Colonic mucosa (tissue), 4 donors: ENCODE data around the gene CBLN1. TPM values are rescaled to one million over a fixed set of nuclear protein-coding genes. Genes with fewer than 3 reads are reported as not detected.
"Not testable (repeated sequence)": the region's sequence is repeated elsewhere in the genome, so short reads cannot be mapped to it uniquely, and the experiment has no call there.

Source experiments
- DNase-seq: peaks from one replicate; pipeline ENCODE4 v3.0.0-alpha.2; 2020
- H3K27ac ChIP-seq: fragments of 200-600 bp; one replicate; pipeline ENCODE4 v1.8.0; 2021
- H3K27me3 ChIP-seq: fragments of 200-600 bp; one replicate; pipeline ENCODE4 v1.8.0; 2021
- H3K36me3 ChIP-seq: fragments of 200-600 bp; one replicate; pipeline ENCODE4 v1.8.0; 2021
- H3K4me1 ChIP-seq: fragments of 200-600 bp; one replicate; pipeline ENCODE4 v1.8.0; 2021; ENCODE audit warnings: mild to moderate bottlenecking
- H3K4me3 ChIP-seq: fragments of 200-600 bp; one replicate; pipeline ENCODE4 v1.8.0; 2021
- H3K9ac ChIP-seq, 2 donors: one replicate each; pipeline ENCODE4 v1.7.0; 2013; ENCODE audit warnings: control low read depth in 2 of 2, low read depth in 2 of 2, low read length in 2 of 2
- H3K9me3 ChIP-seq: fragments of 200-600 bp; one replicate; pipeline ENCODE4 v1.8.0; 2021
- CTCF ChIP-seq: fragments of 200-600 bp; IDR thresholded peaks from one replicate; pipeline ENCODE4 v1.8.0; 2022; ENCODE audit warnings: antibody characterized with exemption, mild to moderate bottlenecking
- intact Hi-C: fragments of 100-400 bp; cut with DNase I; formaldehyde crosslinking; loops from one replicate; pipeline ENCODE4 v1.14.1; 2022
- total RNA-seq, 2 donors: library from RNA; stranded (reverse); fragmentation: NEBNext Ultra II Directional in 1 of 2; extraction: Animal tissue kit (Norgen Biotek cat#: 25700) in 1 of 2; gene quantifications; one replicate each; pipeline ENCODE4 v1.2.1, GENCODE V29; 2021
- donor health status: healthy.
- donor health status: DM: no; HTN: no; CAD: no.
- donor health status: DM: no; HTN: no; CAD: no.

CBLN1 gene
- total RNA-seq, 2 donors from 2014 or later: 0.45 to 0.62 TPM

- no peak overlapping the region for H3K4me3 ChIP-seq
- H3K27ac ChIP-seq: no peak overlapping the region
- H3K36me3 ChIP-seq: no peaks in the 10 kb centered on the region
- DNase-seq: no peak
- H3K4me1 ChIP-seq: no peaks in the 10 kb centered on the region
- H3K9me3 ChIP-seq: no peaks in the 10 kb centered on the region
- intact Hi-C loops: no loop called here
- TF ChIP-seq CTCF: no peak
- no peaks in the 10 kb centered on the region for H3K27me3 ChIP-seq
- no peak overlapping the region for H3K9ac ChIP-seq
Measured at GRCh38 chr16:49248227-49248626, 33.4 kb downstream of the CBLN1 start.

- H3K36me3 ChIP-seq: no peaks in the 10 kb centered on the region
Measured at GRCh38 chr16:49236216-49236615, 45.4 kb downstream of the CBLN1 start.

GRCh38 chr16:49228335-49228734, 53.3 kb downstream of the CBLN1 start:
- H3K4me3 ChIP-seq, H3K4me1 ChIP-seq, H3K27ac ChIP-seq, H3K27me3 ChIP-seq, DNase-seq, intact Hi-C loops, H3K9ac ChIP-seq, H3K36me3 ChIP-seq, H3K9me3 ChIP-seq: not testable (repeated sequence)

More at GRCh38 chr16:49236216-49236615, 45.4 kb downstream of the CBLN1 start:
- no peak for DNase-seq
- Histone ChIP-seq H3K9me3 (no peaks in the 10 kb centered on the region), H3K27me3 (no peaks in the 10 kb centered on the region), H3K4me3 (no peak overlapping the region), H3K27ac (no peak overlapping the region), H3K9ac (no peak overlapping the region), H3K4me1 (no peaks in the 10 kb centered on the region)
- intact Hi-C loops: no loop called here
- no peak for TF ChIP-seq CTCF

Other genes with a start within 250 kb of the CBLN1 start
- not detected for gene C16orf78, start 92.0 kb upstream of the CBLN1 start, total RNA-seq